Measurements from ENCODE around the gene ELMO2.

Gene ELMO2

GRCh38 chr20:46361811-46362210, 44.6 kb downstream of the ELMO2 start:
- H3K4me3 ChIP-seq (ENCODE audit: severe bottlenecking), result no peak overlapping the region
- H3K27ac ChIP-seq (ENCODE audit: poor library complexity, severe bottlenecking), result no peak overlapping the region
- no peaks in the 10 kb centered on the region for H3K27me3 ChIP-seq (ENCODE audit: insufficient read depth, poor library complexity, severe bottlenecking)
- DNase-seq (ENCODE audit: low spot score) (peak; percentile 45), ATAC-seq (ENCODE audit: low read depth) (no peak)
- H3K9me3 ChIP-seq (ENCODE audit: severe bottlenecking), result no peaks in the 10 kb centered on the region
- peaks cover 5% of the 10 kb centered on the region for H3K4me1 ChIP-seq (ENCODE audit: insufficient read depth, poor library complexity, severe bottlenecking)
- H3K36me3 ChIP-seq (ENCODE audit: low read depth), result peaks cover 40% of the 10 kb centered on the region
- TF ChIP-seq, protein P1, sequence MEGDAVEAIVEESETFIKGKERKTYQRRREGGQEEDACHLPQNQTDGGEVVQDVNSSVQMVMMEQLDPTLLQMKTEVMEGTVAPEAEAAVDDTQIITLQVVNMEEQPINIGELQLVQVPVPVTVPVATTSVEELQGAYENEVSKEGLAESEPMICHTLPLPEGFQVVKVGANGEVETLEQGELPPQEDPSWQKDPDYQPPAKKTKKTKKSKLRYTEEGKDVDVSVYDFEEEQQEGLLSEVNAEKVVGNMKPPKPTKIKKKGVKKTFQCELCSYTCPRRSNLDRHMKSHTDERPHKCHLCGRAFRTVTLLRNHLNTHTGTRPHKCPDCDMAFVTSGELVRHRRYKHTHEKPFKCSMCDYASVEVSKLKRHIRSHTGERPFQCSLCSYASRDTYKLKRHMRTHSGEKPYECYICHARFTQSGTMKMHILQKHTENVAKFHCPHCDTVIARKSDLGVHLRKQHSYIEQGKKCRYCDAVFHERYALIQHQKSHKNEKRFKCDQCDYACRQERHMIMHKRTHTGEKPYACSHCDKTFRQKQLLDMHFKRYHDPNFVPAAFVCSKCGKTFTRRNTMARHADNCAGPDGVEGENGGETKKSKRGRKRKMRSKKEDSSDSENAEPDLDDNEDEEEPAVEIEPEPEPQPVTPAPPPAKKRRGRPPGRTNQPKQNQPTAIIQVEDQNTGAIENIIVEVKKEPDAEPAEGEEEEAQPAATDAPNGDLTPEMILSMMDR (IDR thresholded peaks at IDR 0.05; ENCODE audit: poor library complexity, severe bottlenecking), result no peak

GRCh38 chr20:46361381-46361780, 45.0 kb downstream of the ELMO2 start:
- H3K27ac ChIP-seq (ENCODE audit: poor library complexity, severe bottlenecking), result no peak overlapping the region
- TF ChIP-seq, protein P1 (IDR thresholded peaks at IDR 0.05; ENCODE audit: poor library complexity, severe bottlenecking), result no peak
- H3K36me3 ChIP-seq (ENCODE audit: low read depth), result peaks cover 37% of the 10 kb centered on the region
- no peak overlapping the region for H3K4me3 ChIP-seq (ENCODE audit: severe bottlenecking)
- ATAC-seq (ENCODE audit: low read depth), result no peak
- no peak for DNase-seq (ENCODE audit: low spot score)
- peaks cover 5% of the 10 kb centered on the region for H3K4me1 ChIP-seq (ENCODE audit: insufficient read depth, poor library complexity, severe bottlenecking)
- no peaks in the 10 kb centered on the region for H3K9me3 ChIP-seq (ENCODE audit: severe bottlenecking)
- H3K27me3 ChIP-seq (ENCODE audit: insufficient read depth, poor library complexity, severe bottlenecking), result no peaks in the 10 kb centered on the region

- H3K9me3 ChIP-seq (ENCODE audit: severe bottlenecking), result no peaks in the 10 kb centered on the region
- no peak overlapping the region for H3K27ac ChIP-seq (ENCODE audit: poor library complexity, severe bottlenecking)
- ATAC-seq (ENCODE audit: low read depth) (no peak), DNase-seq (ENCODE audit: low spot score) (no peak)
- H3K4me3 ChIP-seq (ENCODE audit: severe bottlenecking), result no peak overlapping the region
- no peaks in the 10 kb centered on the region for H3K27me3 ChIP-seq (ENCODE audit: insufficient read depth, poor library complexity, severe bottlenecking)
- TF ChIP-seq, protein P1 (IDR thresholded peaks at IDR 0.05; ENCODE audit: poor library complexity, severe bottlenecking), result no peak
- peaks cover 45% of the 10 kb centered on the region for H3K36me3 ChIP-seq (ENCODE audit: low read depth)
- peaks cover 5% of the 10 kb centered on the region for H3K4me1 ChIP-seq (ENCODE audit: insufficient read depth, poor library complexity, severe bottlenecking)
Measured at GRCh38 chr20:46359233-46359751, 47.1 kb downstream of the ELMO2 start.

GRCh38 chr20:46358346-46359058, 47.9 kb downstream of the ELMO2 start:
- Histone ChIP-seq H3K27ac (ENCODE audit: poor library complexity, severe bottlenecking) (no peak overlapping the region), H3K4me3 (ENCODE audit: severe bottlenecking) (no peak overlapping the region), H3K27me3 (ENCODE audit: insufficient read depth, poor library complexity, severe bottlenecking) (no peaks in the 10 kb centered on the region), H3K4me1 (ENCODE audit: insufficient read depth, poor library complexity, severe bottlenecking) (peaks cover 5% of the 10 kb centered on the region), H3K36me3 (ENCODE audit: low read depth) (peaks cover 46% of the 10 kb centered on the region), H3K9me3 (ENCODE audit: severe bottlenecking) (no peaks in the 10 kb centered on the region)
- TF ChIP-seq, protein P1 (IDR thresholded peaks at IDR 0.05; ENCODE audit: poor library complexity, severe bottlenecking), result no peak
- DNase-seq (ENCODE audit: low spot score) (peak; percentile 76), ATAC-seq (ENCODE audit: low read depth) (no peak)

DNA sequence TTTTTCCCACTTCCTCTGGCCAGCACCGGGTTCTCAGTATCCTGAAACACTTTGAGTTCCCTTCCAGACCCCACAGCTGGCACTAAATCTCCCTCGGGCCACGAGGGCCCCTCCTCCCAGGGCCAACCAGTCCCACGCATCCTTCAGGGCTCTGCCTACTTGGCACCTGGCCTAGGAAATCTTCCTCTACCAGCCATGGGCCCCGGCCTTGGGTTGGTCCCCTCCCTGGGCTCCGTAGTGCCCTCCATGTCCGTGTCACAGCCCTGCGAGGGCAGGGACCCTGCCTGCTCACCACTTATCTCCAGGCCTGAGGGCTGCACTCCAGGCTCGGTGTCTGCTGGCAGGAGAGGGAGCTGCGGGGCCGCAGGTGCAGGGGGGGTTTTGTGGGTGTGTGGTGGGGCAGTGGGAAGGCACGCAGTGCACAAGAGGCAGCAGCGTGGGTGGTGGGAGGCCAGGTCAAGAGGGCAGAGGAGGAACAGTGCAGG, 49.3 kb downstream of the ELMO2 start:
- no peak overlapping the region for H3K4me3 ChIP-seq (ENCODE audit: severe bottlenecking)
- TF ChIP-seq, protein P1 (IDR thresholded peaks at IDR 0.05; ENCODE audit: poor library complexity, severe bottlenecking), result no peak
- DNase-seq (ENCODE audit: low spot score) (no peak), ATAC-seq (ENCODE audit: low read depth) (peak; percentile 13)
- H3K4me1 ChIP-seq (ENCODE audit: insufficient read depth, poor library complexity, severe bottlenecking), result no peaks in the 10 kb centered on the region
- no peaks in the 10 kb centered on the region for H3K27me3 ChIP-seq (ENCODE audit: insufficient read depth, poor library complexity, severe bottlenecking)
- peaks cover 34% of the 10 kb centered on the region for H3K36me3 ChIP-seq (ENCODE audit: low read depth)
- H3K9me3 ChIP-seq (ENCODE audit: severe bottlenecking), result no peaks in the 10 kb centered on the region
- H3K27ac ChIP-seq (ENCODE audit: poor library complexity, severe bottlenecking), result no peak overlapping the region

All from RWPE2 (cell line).